Lower leg skin (tissue), 4 donors: ENCODE data around the gene SMOC1. TPM values are rescaled to one million over a fixed set of nuclear protein-coding genes. Genes with fewer than 3 reads are reported as not detected.
"Not testable (repeated sequence)": the region's sequence is repeated elsewhere in the genome, so short reads cannot be mapped to it uniquely, and the experiment has no call there.

Source experiments
- DNase-seq, 2 donors: peaks; one replicate each; pipeline ENCODE4 v3.0.0-alpha.2; 2019; ENCODE audit warnings: low spot score in 2 of 2
- H3K4me3 ChIP-seq: fragments of 200-600 bp; sonication (generic); 2 replicates; pipeline ENCODE4 v1.5.1; 2017; ENCODE audit warnings: mild to moderate bottlenecking, low read depth; ENCODE audit not compliant: poor library complexity, severe bottlenecking
- CTCF ChIP-seq, 3 donors: fragments of 450-650 bp; IDR thresholded peaks; one replicate each; pipeline ENCODE4 v1.5.1; 2016; ENCODE audit warnings: antibody characterized with exemption in 3 of 3, mild to moderate bottlenecking in 3 of 3, moderate library complexity in 2 of 3
- POLR2A ChIP-seq, 2 donors: fragments of 450-650 bp; IDR thresholded peaks; one replicate each; pipeline ENCODE4 v1.6.1; 2016 to 2017; ENCODE audit warnings: antibody characterized with exemption in 2 of 2, mild to moderate bottlenecking in 1 of 2, moderate library complexity in 1 of 2
- WGBS, 2 donors: methylation state at CpG; one replicate each; pipeline ENCODE4 v1.1.5; 2018; 5-methylcytosine and 5-hydroxymethylcytosine counted together
- intact Hi-C: fragments of 100-400 bp; cut with DNase I; formaldehyde crosslinking; loops from one replicate; pipeline ENCODE4 v1.15.0; 2023; ENCODE audit warnings: low total_unique reads
- total RNA-seq, 4 donors: library from RNA; depleted of rRNA; stranded (reverse); fragments of >200 nt; gene quantifications; one replicate each; pipeline ENCODE4 v1.1.0, GENCODE V29; 2016

The SMOC1 gene
- total RNA-seq, 4 donors from 2014 or later, result 1.1 to 5.4 (median 1.9) TPM

DNA sequence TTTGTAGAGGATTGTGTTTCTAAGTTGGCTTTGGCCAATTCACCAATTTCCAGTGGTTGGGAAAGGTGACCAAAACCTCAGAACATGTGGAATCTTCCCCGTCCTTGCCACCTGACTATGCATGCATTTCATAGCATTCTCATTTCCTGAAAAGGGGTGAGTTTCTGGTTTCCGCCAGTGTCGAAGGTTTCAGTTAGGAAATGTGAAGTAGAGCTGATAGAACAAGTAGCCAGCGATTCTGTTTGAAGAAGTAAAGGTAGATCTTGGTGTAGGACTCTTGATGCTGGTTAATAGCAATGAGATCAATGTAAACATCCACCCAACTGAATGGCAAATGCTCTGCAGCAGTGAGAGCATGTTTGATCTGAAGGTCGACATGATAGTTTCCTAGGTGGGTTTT lies 15.9 kb downstream of the SMOC1 start:
- H3K4me3 ChIP-seq, result no peak overlapping the region
- intact Hi-C loops, result no loop called here
- DNase-seq, result no peak
- 71 to 77% methylated on average over 5 of the region's 5 CpGs for WGBS, 2 donors
- no peak for TF ChIP-seq CTCF (IDR thresholded peaks at IDR 0.05)
- TF ChIP-seq POLR2A (IDR thresholded peaks at IDR 0.05), result no peak

- WGBS, 2 donors, result 98 to 99% methylated on average over 2 of the region's 2 CpGs
- TF ChIP-seq CTCF (IDR thresholded peaks at IDR 0.05) (no peak), POLR2A (IDR thresholded peaks at IDR 0.05) (no peak)
- no peak overlapping the region for H3K4me3 ChIP-seq
- no peak for DNase-seq
- intact Hi-C loops, result no loop called here
Observed at GRCh38 chr14:69896080-69896479, 16.9 kb downstream of the SMOC1 start.

DNA sequence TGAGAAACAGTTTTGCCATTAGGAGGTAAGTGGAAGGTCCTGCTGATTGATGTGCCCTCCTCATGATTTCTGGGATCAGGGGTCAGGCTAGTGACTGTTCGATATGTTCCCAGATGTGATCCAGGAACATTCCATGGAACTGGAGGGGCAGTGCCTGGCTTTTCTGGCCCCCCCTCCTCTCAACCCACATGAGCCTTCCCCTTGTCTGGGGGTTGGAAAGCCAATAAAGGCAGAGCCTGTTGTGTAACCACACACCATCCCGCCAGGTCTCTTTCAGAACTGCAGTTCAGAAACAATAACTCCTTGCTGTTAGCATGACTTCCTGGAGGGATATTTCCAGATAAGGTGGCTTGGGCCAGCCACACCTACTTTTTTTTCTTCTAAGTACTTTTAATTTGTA lies 17.8 kb downstream of the SMOC1 start:
- 82 to 86% methylated on average over 2 of the region's 2 CpGs for WGBS, 2 donors
- intact Hi-C loops, result no loop called here
- TF ChIP-seq POLR2A (IDR thresholded peaks at IDR 0.05), result no peak
- no peak for TF ChIP-seq CTCF (IDR thresholded peaks at IDR 0.05)
- H3K4me3 ChIP-seq, result no peak overlapping the region
- DNase-seq, result no peak

DNA sequence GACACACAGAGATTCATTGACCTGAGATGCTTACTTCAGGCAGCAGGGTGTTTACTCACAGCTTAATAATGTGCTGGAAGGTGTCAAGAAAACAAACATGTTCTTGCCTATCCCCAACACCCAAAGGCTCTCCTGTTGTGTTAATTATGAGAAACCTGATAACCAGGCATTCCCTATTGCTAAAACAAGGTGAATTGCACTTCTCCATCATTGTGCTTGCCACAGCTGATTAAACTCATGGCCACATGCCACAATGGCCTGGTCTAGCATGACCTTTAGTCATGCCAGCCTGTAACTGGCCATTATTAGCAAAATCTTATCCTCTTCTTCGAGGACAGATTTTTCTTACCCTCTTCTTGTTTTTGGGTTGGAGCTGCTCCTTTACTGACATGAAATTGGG lies 21.4 kb downstream of the SMOC1 start:
- TF ChIP-seq CTCF (IDR thresholded peaks at IDR 0.05) (no peak), POLR2A (IDR thresholded peaks at IDR 0.05) (no peak)
- intact Hi-C loops, result no loop called here
- 69 to 91% methylated on average over 1 of the region's 1 CpG for WGBS, 2 donors

DNA sequence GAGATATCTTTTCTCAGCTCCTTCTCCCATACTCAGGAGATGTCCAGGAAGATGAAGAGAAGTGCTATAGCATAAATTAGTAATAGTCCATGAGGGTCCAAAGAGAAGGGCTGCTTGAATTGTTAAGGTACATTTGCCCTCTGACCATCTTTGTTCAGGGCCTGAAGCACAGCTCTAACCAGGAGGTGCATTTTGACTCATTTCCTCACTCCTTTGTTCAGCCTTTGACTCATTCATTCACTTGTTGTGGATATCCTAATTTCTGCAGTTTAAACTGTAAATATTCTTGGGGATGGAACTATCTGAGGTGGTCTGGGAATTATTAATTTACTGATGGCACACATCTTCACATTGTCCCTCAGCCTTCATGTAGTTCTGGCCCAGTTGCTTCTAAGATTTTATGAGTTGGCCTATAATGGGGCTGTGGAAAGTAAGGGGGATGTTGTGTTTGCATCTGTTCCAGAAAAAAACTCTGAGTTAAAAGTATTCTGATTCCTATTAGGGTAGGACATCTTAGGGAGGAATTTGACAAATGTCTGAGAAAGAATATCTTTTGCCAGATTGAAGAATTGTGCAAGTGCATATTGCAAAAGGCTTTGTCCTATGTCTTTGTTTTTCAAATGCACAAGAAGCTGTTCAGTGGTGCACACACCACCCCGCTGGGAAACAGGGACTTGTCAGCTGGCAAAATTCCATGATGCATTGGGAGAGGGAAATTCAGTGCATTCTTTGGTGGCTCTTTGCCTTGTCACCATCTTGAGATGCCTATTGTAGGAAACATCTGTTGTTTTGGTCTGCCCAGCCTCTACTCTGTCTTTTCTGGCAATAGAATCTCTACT lies 22.1 kb downstream of the SMOC1 start:
- DNase-seq, result no peak
- H3K4me3 ChIP-seq, result no peak overlapping the region
- WGBS, 2 donors, result 26 to 44% methylated on average over 1 of the region's 1 CpG
- TF ChIP-seq CTCF (IDR thresholded peaks at IDR 0.05), result no peak
- no peak for TF ChIP-seq POLR2A (IDR thresholded peaks at IDR 0.05)
- intact Hi-C loops, result no loop called here

More for the DNA sequence above, 21.4 kb downstream of the SMOC1 start:
- H3K4me3 ChIP-seq, result no peak overlapping the region
- DNase-seq, result no peak

GRCh38 chr14:69903046-69903445 lies 23.8 kb downstream of the SMOC1 start:
- H3K4me3 ChIP-seq, intact Hi-C loops, DNase-seq: not testable (repeated sequence)
- 94 to 96% methylated on average over 29 of the region's 29 CpGs for WGBS, 2 donors
